T-cell (primary cell): Measurements from ENCODE around the gene MTOR. TPM values are rescaled to one million over a fixed set of nuclear protein-coding genes. Genes with fewer than 3 reads are reported as not detected.
A peak's percentile ranks its signal among the peaks of the same experiment; 100 is the strongest.
"Not testable (repeated sequence)": the region's sequence is repeated elsewhere in the genome, so short reads cannot be mapped to it uniquely, and the experiment has no call there.

Experiments
- ATAC-seq, 4 experiments: fragments of 200-7000 bp in 3 of 4; fragments of 150-1000 bp in 1 of 4; cut with Tn5 transposase; replicated peaks in 1 of 4; 1 replicate in 3 of 4; 2 replicates in 1 of 4; pipeline ENCODE4 v1.10.0; 2021; ENCODE audit warnings: moderate library complexity in 3 of 4, mild to moderate bottlenecking in 2 of 4, moderate number of reproducible peaks in 1 of 4
- CTCF ChIA-PET, 2 donors: fragments of 300-600 bp; sonication (Branson Sonifier 250); formaldehyde crosslinking; loops; one replicate each; lab custom pipeline; 2022; ENCODE audit warnings: antibody characterized with exemption in 2 of 2; lab: Charles Lee
- POLR2A ChIA-PET, 2 donors: fragments of 300-600 bp; sonication (Branson Sonifier 250); formaldehyde crosslinking; loops; one replicate each; lab custom pipeline; 2022; ENCODE audit warnings: antibody characterized with exemption in 2 of 2; lab: Charles Lee
- DNase-seq, 35 experiments: peaks; one replicate each; pipeline versions ENCODE4 v3.0.0 to v3.0.0-alpha.2; 2013 to 2023
- H3K27ac ChIP-seq: one replicate; pipeline ENCODE4 v1.5.1; 2013; ENCODE audit warnings: low read length
- H3K27me3 ChIP-seq, 2 experiments: replicated peaks in 1 of 2; 1 replicate in 1 of 2; 2 replicates in 1 of 2; pipeline versions ENCODE4 v1.6.1 to v1.7.0; 2013; ENCODE audit warnings: low read length in 1 of 2, mixed read lengths in 1 of 2; ENCODE audit not compliant: control insufficient read depth in 2 of 2, insufficient read depth in 2 of 2; ENCODE audit errors: extremely low read depth in 1 of 2
- H3K36me3 ChIP-seq, 2 donors: 1 replicate in 1 of 2; 2 replicates in 1 of 2; pipeline versions ENCODE4 v1.6.1 to v1.7.0; 2013; ENCODE audit warnings: low read length in 1 of 2; ENCODE audit not compliant: control insufficient read depth in 2 of 2, insufficient read depth in 1 of 2; ENCODE audit errors: extremely low read depth in 1 of 2
- H3K4me1 ChIP-seq, 2 experiments: 1 replicate in 1 of 2; 2 replicates in 1 of 2; pipeline versions ENCODE4 v1.6.1 to v1.7.0; 2013; ENCODE audit warnings: low read length in 2 of 2, mixed read lengths in 1 of 2; ENCODE audit not compliant: insufficient read depth in 2 of 2, control insufficient read depth in 1 of 2; ENCODE audit errors: extremely low read depth in 1 of 2
- H3K4me3 ChIP-seq, 2 donors: 1 replicate in 1 of 2; 2 replicates in 1 of 2; pipeline versions ENCODE4 v1.5.1 to v1.7.0; 2013; ENCODE audit warnings: mild to moderate bottlenecking in 2 of 2, low read length in 1 of 2, moderate library complexity in 1 of 2; ENCODE audit not compliant: control insufficient read depth in 1 of 2; ENCODE audit errors: extremely low read depth in 1 of 2
- H3K9me3 ChIP-seq: 2 replicates; pipeline ENCODE4 v1.7.0; 2013
- H3K27ac Mint-ChIP-seq, 2 donors: one replicate each; pipeline ENCODE4 v1.8.0; 2020 to 2021; ENCODE audit warnings: mild to moderate bottlenecking in 2 of 2, mixed read lengths in 2 of 2
- H3K27me3 Mint-ChIP-seq, 2 donors: one replicate each; pipeline ENCODE4 v1.8.0; 2021 to 2022; ENCODE audit warnings: mixed read lengths in 2 of 2
- H3K36me3 Mint-ChIP-seq: one replicate; pipeline ENCODE4 v1.8.0; 2021; ENCODE audit warnings: mixed read lengths
- H3K4me1 Mint-ChIP-seq, 3 donors: one replicate each; pipeline ENCODE4 v1.8.0; 2020 to 2022; ENCODE audit warnings: mixed read lengths in 3 of 3, mild to moderate bottlenecking in 1 of 3
- H3K4me3 Mint-ChIP-seq, 3 donors: one replicate each; pipeline ENCODE4 v1.8.0; 2020 to 2022; ENCODE audit warnings: mild to moderate bottlenecking in 3 of 3, mixed read lengths in 3 of 3, moderate library complexity in 3 of 3
- H3K9me3 Mint-ChIP-seq, 3 donors: one replicate each; pipeline ENCODE4 v1.8.0; 2020 to 2022; ENCODE audit warnings: mixed read lengths in 3 of 3
- whole genome bisulfite sequencing: methylation state at CpG from one replicate; pipeline ENCODE4 v1.1.5; 2013; ENCODE audit warnings: missing lambda C conversion rate; ENCODE audit not compliant: insufficient coverage; 5-methylcytosine and 5-hydroxymethylcytosine counted together
- total RNA-seq, 35 experiments: library from RNA in 6 of 35; stranded (reverse) in 6 of 35; fragments of 120-200 nt in 1 of 35; gene quantifications; one replicate each; pipeline versions ENCODE4 v1.2.1 to v1.2.4 and lab custom pipeline; 2013 to 2026

Gene MTOR
- total RNA-seq, 5 donors from 2014 or later (not counting 1 experiment from before 2014, with no cell fraction given) = 41.7 to 45.1 (median 43.6) TPM

GRCh38 chr1:11301601-11302000 is 39.2 kb upstream of the MTOR start:
- ChIA-PET CTCF (interaction anchor here in 1 of 2 donors (0.7 kb wide), 1 partner anchor 11 kb away, joined by 3 read pairs; no protein-coding TSS in a partner anchor), POLR2A (no interaction called here)
- no peak for DNase-seq
- no peak overlapping the region for H3K27ac Mint-ChIP-seq
- no peaks in the 10 kb centered on the region for H3K9me3 Mint-ChIP-seq
- WGBS = 79% methylated on average over 7 of the region's 9 CpGs
- no peak for ATAC-seq
- Histone ChIP-seq H3K27ac (no peak overlapping the region), H3K4me1 (no peaks in the 10 kb centered on the region), H3K9me3 (no peaks in the 10 kb centered on the region), H3K27me3 (no peaks in the 10 kb centered on the region), H3K36me3 (peaks cover 0 to 5% of the 10 kb centered on the region in 2 donors), H3K4me3 (no peak overlapping the region)
- H3K4me3 Mint-ChIP-seq = no peak overlapping the region
- no peaks in the 10 kb centered on the region for H3K36me3 Mint-ChIP-seq
- peaks cover 15 to 17% (median 16%) of the 10 kb centered on the region in 3 donors for H3K4me1 Mint-ChIP-seq
- H3K27me3 Mint-ChIP-seq = no peaks in the 10 kb centered on the region

DNA sequence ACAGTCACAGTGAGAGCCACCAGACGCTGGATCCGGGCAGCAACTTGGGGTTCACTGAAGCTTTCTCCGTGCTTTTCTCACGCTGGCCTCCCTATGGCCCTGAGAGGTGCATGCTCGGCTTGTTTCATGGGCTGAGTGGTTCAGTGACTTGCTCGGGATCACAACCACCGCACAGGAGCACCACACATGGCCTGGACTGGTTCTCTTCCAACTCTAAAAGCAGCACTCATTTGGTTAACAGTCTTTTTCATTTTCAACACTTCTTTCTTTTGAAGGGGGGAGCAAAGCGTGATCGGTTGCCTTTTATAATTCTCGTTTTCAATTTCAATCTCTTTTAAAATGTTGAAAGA is 36.8 kb upstream of the MTOR start:
- peak overlapping the region; percentile 88 to 92 for H3K27ac Mint-ChIP-seq
- Histone ChIP-seq H3K4me1 (peaks cover 13 to 15% of the 10 kb centered on the region in 2 experiments), H3K27me3 (no peaks in the 10 kb centered on the region), H3K27ac (no peak overlapping the region), H3K4me3 (no peak overlapping the region), H3K36me3 (peaks cover 10 to 15% of the 10 kb centered on the region in 2 donors), H3K9me3 (no peaks in the 10 kb centered on the region)
- H3K27me3 Mint-ChIP-seq = no peaks in the 10 kb centered on the region
- no peaks in the 10 kb centered on the region for H3K9me3 Mint-ChIP-seq
- ChIA-PET POLR2A (no interaction called here), CTCF (no interaction called here)
- peak overlapping the region in 2 of 3 donors; percentile 26 to 49 for H3K4me3 Mint-ChIP-seq
- H3K4me1 Mint-ChIP-seq = peaks cover 33 to 36% (median 35%) of the 10 kb centered on the region in 3 donors
- peaks cover 3% of the 10 kb centered on the region for H3K36me3 Mint-ChIP-seq
- ATAC-seq (no peak), DNase-seq (no peak)
- WGBS = 62% methylated on average over 8 of the region's 10 CpGs

GRCh38 chr1:11298390-11299224 is 36.3 kb upstream of the MTOR start:
- peaks cover 33 to 38% (median 38%) of the 10 kb centered on the region in 3 donors for H3K4me1 Mint-ChIP-seq
- peaks cover 10 to 15% of the 10 kb centered on the region in 2 donors for H3K36me3 ChIP-seq
- peak overlapping the region in 2 of 3 donors; percentile 26 to 49 for H3K4me3 Mint-ChIP-seq
- no peak overlapping the region for H3K27ac ChIP-seq
- no peaks in the 10 kb centered on the region for H3K27me3 ChIP-seq
- ChIA-PET CTCF (no interaction called here), POLR2A (no interaction called here)
- DNase-seq = no peak
- H3K9me3 ChIP-seq = no peaks in the 10 kb centered on the region
- H3K9me3 Mint-ChIP-seq = no peaks in the 10 kb centered on the region
- ATAC-seq = no peak
- 91% methylated on average over 10 of the region's 12 CpGs for WGBS
- H3K27me3 Mint-ChIP-seq = no peaks in the 10 kb centered on the region
- H3K36me3 Mint-ChIP-seq = peaks cover 3% of the 10 kb centered on the region
- peak overlapping the region; percentile 88 to 92 for H3K27ac Mint-ChIP-seq
- peaks cover 13 to 15% of the 10 kb centered on the region in 2 experiments for H3K4me1 ChIP-seq
- H3K4me3 ChIP-seq = no peak overlapping the region

DNA sequence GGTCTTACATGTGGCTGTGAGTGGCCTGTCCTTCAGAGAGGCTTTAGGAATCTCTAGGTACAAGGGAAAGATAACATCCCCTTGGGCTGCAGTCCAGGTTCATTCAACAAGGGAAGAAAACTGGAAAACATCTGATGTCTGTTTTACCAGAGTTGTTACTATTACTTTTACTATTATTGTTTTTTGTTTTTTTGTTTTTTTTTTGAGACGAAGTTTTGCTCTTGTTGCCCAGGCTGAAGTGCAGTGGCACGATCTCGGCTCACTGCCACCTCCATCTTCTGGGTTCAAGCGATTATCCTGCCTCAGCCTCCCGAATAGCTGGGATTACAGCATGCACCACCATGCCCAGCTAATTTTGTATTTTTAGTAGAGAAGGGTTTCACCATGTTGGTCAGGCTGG is 35.4 kb upstream of the MTOR start:
- Mint-ChIP-seq H3K4me1 (peaks cover 35 to 45% (median 45%) of the 10 kb centered on the region in 3 donors), H3K27ac (peak overlapping the region in 1 of 2 donors; percentile 93)
- POLR2A ChIA-PET, H3K27me3 Mint-ChIP-seq, H3K27ac ChIP-seq, H3K9me3 Mint-ChIP-seq, H3K4me3 Mint-ChIP-seq, H3K4me3 ChIP-seq, H3K36me3 Mint-ChIP-seq, DNase-seq, H3K27me3 ChIP-seq, ATAC-seq, CTCF ChIA-PET, H3K9me3 ChIP-seq: not testable (repeated sequence)
- peaks cover 10 to 19% of the 10 kb centered on the region in 2 donors for H3K36me3 ChIP-seq
- WGBS = 96% methylated on average over 3 of the region's 5 CpGs
- peaks cover 13 to 20% of the 10 kb centered on the region in 2 experiments for H3K4me1 ChIP-seq

DNA sequence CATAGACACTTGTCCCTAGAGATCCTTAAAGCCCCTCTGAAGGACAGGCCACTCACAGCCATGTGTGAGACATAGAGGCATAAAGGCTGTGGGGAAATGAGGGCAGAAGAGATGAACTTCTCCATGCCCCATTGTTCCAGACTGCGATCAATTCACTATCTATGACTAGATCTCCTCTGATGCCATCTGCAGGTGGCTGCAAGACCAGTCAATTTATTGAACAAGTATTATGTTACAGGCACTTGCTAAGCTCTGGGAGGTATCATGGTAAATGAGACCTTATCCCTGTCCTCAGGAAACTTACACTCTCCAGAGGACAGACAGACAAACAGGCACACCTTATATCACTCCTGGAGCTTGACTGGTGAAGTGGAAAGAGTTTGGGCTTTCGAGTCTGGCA is 33.6 kb upstream of the MTOR start:
- peaks cover 15% of the 10 kb centered on the region for H3K36me3 Mint-ChIP-seq
- ChIA-PET POLR2A (no interaction called here), CTCF (interaction anchor here in 1 of 2 donors (1.5 kb wide), 1 partner anchor 54 kb away, joined by 6 read pairs; no protein-coding TSS in a partner anchor)
- H3K9me3 ChIP-seq = no peaks in the 10 kb centered on the region
- no peak overlapping the region for H3K4me3 ChIP-seq
- no peak overlapping the region for H3K27ac ChIP-seq
- peaks cover 54 to 63% (median 62%) of the 10 kb centered on the region in 3 donors for H3K4me1 Mint-ChIP-seq
- H3K4me3 Mint-ChIP-seq = no peak overlapping the region
- peak in 2 of 4 experiments; percentile 4 to 56 for ATAC-seq
- no peaks in the 10 kb centered on the region for H3K27me3 ChIP-seq
- H3K36me3 ChIP-seq = peaks cover 14 to 22% of the 10 kb centered on the region in 2 donors
- H3K9me3 Mint-ChIP-seq = no peaks in the 10 kb centered on the region
- H3K4me1 ChIP-seq = peaks cover 22 to 33% of the 10 kb centered on the region in 2 experiments
- WGBS = no CpG with 5 or more reads among the region's 2 CpGs
- H3K27me3 Mint-ChIP-seq = no peaks in the 10 kb centered on the region
- peak in 6 of 35 experiments; percentile 11 to 41 (median 15) for DNase-seq
- peak overlapping the region; percentile 73 to 93 for H3K27ac Mint-ChIP-seq

DNA sequence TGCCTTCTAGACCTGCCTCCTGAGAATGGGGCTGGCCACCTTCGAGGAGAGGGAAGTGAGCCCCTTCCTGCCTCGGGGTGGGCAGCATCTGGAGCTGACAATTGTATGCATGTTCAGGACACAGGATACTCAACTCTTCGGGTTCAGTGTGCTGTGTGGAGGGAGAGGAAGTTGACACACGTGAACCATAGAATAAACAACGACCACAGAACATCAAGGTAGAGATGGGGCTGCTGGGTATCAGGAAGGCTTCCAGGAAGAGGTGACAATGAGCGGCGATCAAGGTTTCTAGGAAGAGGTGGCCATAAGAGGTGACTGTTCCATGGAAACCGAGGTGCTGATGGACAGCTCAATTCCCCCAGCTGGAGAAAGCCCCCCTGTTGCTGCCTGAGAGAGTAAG is 32.6 kb upstream of the MTOR start:
- no peaks in the 10 kb centered on the region for H3K9me3 ChIP-seq
- H3K27ac Mint-ChIP-seq = peak overlapping the region; percentile 88 to 93
- H3K9me3 Mint-ChIP-seq = no peaks in the 10 kb centered on the region
- peak overlapping the region in 1 of 2 donors; percentile 19 for H3K4me3 ChIP-seq
- peaks cover 21 to 26% of the 10 kb centered on the region in 2 donors for H3K36me3 ChIP-seq
- 27% methylated on average over 5 of the region's 8 CpGs for WGBS
- no peak for DNase-seq
- H3K27ac ChIP-seq = peak overlapping the region; percentile 39
- H3K4me1 ChIP-seq = peaks cover 27 to 34% of the 10 kb centered on the region in 2 experiments
- POLR2A ChIA-PET = no interaction called here
- H3K4me3 Mint-ChIP-seq = peak overlapping the region in 2 of 3 donors; percentile 43 to 67
- no peaks in the 10 kb centered on the region for H3K27me3 ChIP-seq
- no peaks in the 10 kb centered on the region for H3K27me3 Mint-ChIP-seq
- CTCF ChIA-PET = interaction anchor here in 1 of 2 donors (0.5 to 1.4 kb wide), 2 partner anchors 53 to 370 kb away, joined by 3 to 8 read pairs; no protein-coding TSS in a partner anchor
- peaks cover 21% of the 10 kb centered on the region for H3K36me3 Mint-ChIP-seq
- peak; percentile 41 to 75 (median 62) for ATAC-seq
- H3K4me1 Mint-ChIP-seq = peaks cover 58 to 71% (median 69%) of the 10 kb centered on the region in 3 donors
